HepG2 (cell line): Measurements from ENCODE around the gene SLC6A17. TPM values are rescaled to one million over a fixed set of nuclear protein-coding genes. Genes with fewer than 3 reads are reported as not detected.

Experiments used
- ATAC-seq: fragments of 200-7000 bp; cut with Tn5 transposase; 3 replicates; pipeline ENCODE4 v1.9.1; 2020; ENCODE audit warnings: mild to moderate bottlenecking, moderate library complexity
- BruUV-seq: library from RNA; stranded (reverse); fragments of 400-500 nt; replicated peaks from 2 replicates; lab custom pipeline; 2021; lab: Mats Ljungman, UMichigan
- CTCF ChIA-PET: fragments of 300-600 bp; formaldehyde crosslinking; extraction: SDS; loops from one replicate; lab custom pipeline; 2021; ENCODE audit warnings: low total read pairs, inconsistent platforms, low intra/inter-chr PET ratio; lab: Yijun Ruan, JAX
- POLR2A ChIA-PET: fragments of 350-600 bp; sonication (Branson Sonifier 250); formaldehyde crosslinking; loops from one replicate; lab custom pipeline; 2020; ENCODE audit warnings: antibody characterized with exemption, inconsistent platforms; lab: Yijun Ruan, JAX
- DNase-seq: peaks from one replicate; pipeline ENCODE4 v3.0.0-alpha.2; 2015; ENCODE audit warnings: low spot score
- FAIRE-seq: peaks from 3 replicates; lab custom pipeline; 2011; peaks lifted over from hg19 to GRCh38; lab: Jason Lieb, UNC
- H2AFZ ChIP-seq: one replicate; pipeline ENCODE4 v1.6.1; 2011; ENCODE audit warnings: low read length, inconsistent platforms
- H3K27ac ChIP-seq: fragments of 300-600 bp; 3 replicates; pipeline ENCODE4 v1.8.0; 2011; ENCODE audit warnings: mixed run types, mild to moderate bottlenecking, mixed read lengths, low read length, inconsistent platforms; ENCODE audit not compliant: insufficient read depth; ENCODE audit errors: extremely low read length
- H3K27me3 ChIP-seq, 2 experiments: fragments of 200-600 bp in 1 of 2; 2 replicates in 1 of 2; 3 replicates in 1 of 2; pipeline versions ENCODE4 v1.6.0 to v1.8.0; 2011; ENCODE audit warnings: low read length in 2 of 2, mild to moderate bottlenecking in 2 of 2, moderate library complexity in 2 of 2, inconsistent platforms in 1 of 2; ENCODE audit not compliant: insufficient read depth in 2 of 2, control insufficient read depth in 1 of 2
- H3K36me3 ChIP-seq, 2 experiments: fragments of 200-600 bp in 1 of 2; replicated peaks in 1 of 2; 2 replicates in 1 of 2; 3 replicates in 1 of 2; pipeline versions ENCODE4 v1.5.1 to v1.8.0; 2011; ENCODE audit warnings: low read length in 2 of 2, inconsistent platforms in 1 of 2; ENCODE audit not compliant: insufficient read depth in 2 of 2, control insufficient read depth in 1 of 2
- H3K4me1 ChIP-seq: 2 replicates; pipeline ENCODE4 v1.5.1; 2012; ENCODE audit warnings: low read length, inconsistent platforms; ENCODE audit not compliant: insufficient read depth
- H3K4me2 ChIP-seq: 2 replicates; pipeline ENCODE4 v1.6.0; 2011; ENCODE audit warnings: low read depth, low read length, inconsistent platforms
- H3K4me3 ChIP-seq, 3 experiments: fragments of 200-600 bp in 1 of 3; sonication (generic), shearing (Covaris generic) in 1 of 3; replicated peaks in 1 of 3; 2 replicates each; pipeline ENCODE4 v1.5.1; 2011 to 2016; ENCODE audit warnings: low read length in 3 of 3, inconsistent platforms in 2 of 3, low read depth in 2 of 3, mild to moderate bottlenecking in 2 of 3, control low read depth in 1 of 3, mixed read lengths in 1 of 3; ENCODE audit not compliant: insufficient read depth in 1 of 3
- H3K79me2 ChIP-seq: one replicate; pipeline ENCODE4 v1.6.1; 2011; ENCODE audit warnings: low read length, inconsistent platforms; ENCODE audit not compliant: insufficient read depth
- H3K9ac ChIP-seq: 2 replicates; pipeline ENCODE4 v1.6.0; 2011; ENCODE audit warnings: mild to moderate bottlenecking, low read depth, low read length, inconsistent platforms; ENCODE audit not compliant: insufficient read depth
- H3K9me3 ChIP-seq: 2 replicates; pipeline ENCODE4 v1.5.1; 2012; ENCODE audit warnings: mild to moderate bottlenecking, low read length
- H4K20me1 ChIP-seq: 2 replicates; pipeline ENCODE4 v1.6.0; 2011; ENCODE audit warnings: inconsistent platforms, mild to moderate bottlenecking, low read length, moderate library complexity; ENCODE audit not compliant: insufficient read depth
- ATF4 ChIP-seq, 2 experiments: fragments of 450-650 bp in 1 of 2; sonication (generic) in 1 of 2; formaldehyde crosslinking; IDR thresholded peaks; 2 replicates each; pipeline versions ENCODE4 v1.5.0 to v1.8.0; 2020 to 2022; ENCODE audit warnings: mild to moderate bottlenecking in 1 of 2, missing genetic modification reagents in 1 of 2
- CAMTA2 ChIP-seq: sonication (generic); formaldehyde crosslinking; IDR thresholded peaks from 2 replicates; pipeline ENCODE4 v1.4.0; 2020; ENCODE audit warnings: mild to moderate bottlenecking, missing genetic modification reagents, borderline replicate concordance
- ETV6 ChIP-seq: sonication (generic); formaldehyde crosslinking; conservative IDR thresholded peaks from 2 replicates; pipeline ENCODE4 v1.4.0; 2020; ENCODE audit warnings: missing genetic modification reagents
- HDAC1 ChIP-seq: sonication (generic); formaldehyde crosslinking; IDR thresholded peaks from 2 replicates; pipeline ENCODE4 v1.5.1; 2020; ENCODE audit warnings: mild to moderate bottlenecking, missing genetic modification reagents
- KDM2A ChIP-seq: sonication (generic); formaldehyde crosslinking; IDR thresholded peaks from 2 replicates; pipeline ENCODE4 v1.4.0; 2020; ENCODE audit warnings: low read depth, missing genetic modification reagents, borderline replicate concordance
- KLF12 ChIP-seq: sonication (generic); formaldehyde crosslinking; IDR thresholded peaks from 2 replicates; pipeline ENCODE4 v1.4.0; 2020; ENCODE audit warnings: missing genetic modification reagents, borderline replicate concordance
- MLLT10 ChIP-seq: sonication (generic); formaldehyde crosslinking; IDR thresholded peaks from 2 replicates; pipeline ENCODE4 v1.4.0; 2020; ENCODE audit warnings: missing genetic modification reagents
- MXI1 ChIP-seq: IDR thresholded peaks from 3 replicates; pipeline ENCODE4 v1.6.1; 2012; ENCODE audit warnings: low read depth, low read length, inconsistent platforms, borderline replicate concordance
- NFE2L1 ChIP-seq: sonication (generic); formaldehyde crosslinking; IDR thresholded peaks from 2 replicates; pipeline ENCODE4 v1.4.0; 2020; ENCODE audit warnings: missing genetic modification reagents, mild to moderate bottlenecking, borderline replicate concordance
- POLR2G ChIP-seq: fragments of 200-400 bp; formaldehyde crosslinking; IDR thresholded peaks from 2 replicates; pipeline ENCODE4 v1.6.1; 2018; ENCODE audit warnings: mild to moderate bottlenecking, low read depth, low read length, moderate library complexity
- SALL1 ChIP-seq: sonication (generic); formaldehyde crosslinking; IDR thresholded peaks from 2 replicates; pipeline ENCODE4 v1.8.0; 2022; ENCODE audit warnings: mild to moderate bottlenecking, missing genetic modification reagents
- SMYD3 ChIP-seq: sonication (generic); formaldehyde crosslinking; IDR thresholded peaks from 2 replicates; pipeline ENCODE4 v1.8.1; 2023; ENCODE audit warnings: mild to moderate bottlenecking, missing genetic modification reagents
- SNAI1 ChIP-seq: sonication (generic); formaldehyde crosslinking; IDR thresholded peaks from 2 replicates; pipeline ENCODE4 v1.5.0; 2020; ENCODE audit warnings: mild to moderate bottlenecking, missing genetic modification reagents, borderline replicate concordance
- ZNF264 ChIP-seq: sonication (generic); formaldehyde crosslinking; IDR thresholded peaks from 2 replicates; pipeline ENCODE4 v1.4.0; 2020; ENCODE audit warnings: missing genetic modification reagents
- ZSCAN29 ChIP-seq: sonication (generic); formaldehyde crosslinking; conservative IDR thresholded peaks from 2 replicates; pipeline ENCODE4 v1.4.0; 2020; ENCODE audit warnings: mild to moderate bottlenecking, missing genetic modification reagents
- ZZZ3 ChIP-seq: sonication (generic); formaldehyde crosslinking; IDR thresholded peaks from 2 replicates; pipeline ENCODE4 v1.4.0; 2020; ENCODE audit warnings: missing genetic modification reagents, mild to moderate bottlenecking, borderline replicate concordance
- WGBS: methylation state at CpG from one replicate; pipeline ENCODE4 v1.1.6; 2017; ENCODE audit warnings: low lambda C conversion rate; 5-methylcytosine and 5-hydroxymethylcytosine counted together
- in situ Hi-C: cut with HindIII; loops from 2 replicates; pipeline ENCODE4 v1.10.0; 2017; ENCODE audit warnings: low pct_unique_long_range_greater_than_20kb; ENCODE audit not compliant: extremely low pct_ligation_motif_present
- intact Hi-C: fragments of 100-400 bp; cut with micrococcal nuclease; formaldehyde crosslinking; loops from one replicate; pipeline ENCODE4 v1.10.0; 2022; ENCODE audit not compliant: unreplicated experiment
- polyA plus RNA-seq, 8 experiments: library from polyadenylated mRNA; depleted of rRNA in 3 of 8; stranded (reverse) in 7 of 8; unstranded in 1 of 8; fragments of >200 nt; fragmentation: Illumina TruSeq in 4 of 8; extraction: Trizol in 4 of 8; gene quantifications; 2 replicates each; pipeline versions ENCODE4 v1.2.1 to v1.2.3, GENCODE V29; 2011 to 2016; ENCODE audit warnings: low read depth in 4 of 8, missing spikeins in 1 of 8, mixed read lengths in 1 of 8; ENCODE audit not compliant: insufficient read depth in 1 of 8
- total RNA-seq, 5 experiments: library from RNA; depleted of rRNA; stranded (reverse); fragments of >200 nt; fragmentation: Illumina TruSeq; extraction: Trizol; gene quantifications; 2 replicates each; pipeline ENCODE4 v1.2.3, GENCODE V29; 2016; ENCODE audit warnings: low read depth in 1 of 5
- TF ChIP-seq, protein P1 (sequence below): sonication (generic); formaldehyde crosslinking; IDR thresholded peaks from 2 replicates; pipeline ENCODE4 v1.5.0; 2020; ENCODE audit warnings: missing genetic modification reagents

The SLC6A17 gene
- total and polyA plus RNA-seq, 2 of the 13 experiments (the other 11 are each of a cell fraction or from before 2014, with no cell fraction given), result not detected

DNA sequence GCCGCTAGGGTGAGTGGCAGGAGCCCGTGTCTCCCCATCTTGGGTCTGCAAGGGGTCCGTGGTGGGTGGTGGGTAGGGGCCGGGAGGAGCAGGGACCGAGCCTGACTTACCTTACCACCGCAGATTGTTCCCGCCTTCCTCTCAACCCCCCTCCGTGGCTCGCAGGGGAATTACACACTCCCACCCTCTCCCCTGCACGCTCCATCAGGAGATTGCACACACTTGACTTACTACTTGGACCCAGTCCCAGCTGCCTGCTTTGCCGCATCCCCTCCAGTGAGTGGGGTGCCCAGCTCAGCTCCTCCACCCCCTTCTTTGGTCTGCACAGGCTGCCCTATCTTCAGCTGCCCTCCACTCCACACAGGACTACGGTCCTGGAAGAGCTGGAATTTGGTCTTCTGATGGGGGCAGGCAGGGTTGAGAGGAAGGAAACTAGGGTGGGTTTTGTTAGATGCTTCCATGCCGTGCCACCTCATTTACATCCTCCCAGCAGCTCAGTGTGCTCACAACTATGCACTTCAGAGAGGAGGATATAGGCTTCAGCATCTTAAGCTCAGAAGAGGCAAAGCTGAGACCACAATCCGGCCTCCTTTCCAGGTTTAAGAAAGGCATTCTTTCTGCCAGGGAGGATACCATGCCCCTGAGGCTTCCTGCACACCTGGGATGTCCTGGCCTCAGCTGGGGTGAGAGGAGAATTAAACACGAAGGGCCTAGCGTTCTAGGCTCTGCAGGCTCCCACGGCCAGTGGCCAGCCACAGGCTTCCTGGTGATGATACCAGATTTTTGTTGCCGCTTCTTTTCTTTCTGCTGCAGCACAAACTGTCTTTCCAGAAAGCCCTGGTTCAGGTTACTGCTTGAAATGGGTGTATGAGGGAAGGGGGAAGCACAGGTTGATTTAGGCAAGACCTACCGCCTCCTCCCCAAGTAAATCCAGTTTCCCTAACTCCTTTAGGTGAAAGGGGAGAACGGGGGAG lies 62.2 kb downstream of the SLC6A17 start:
- CTCF ChIA-PET, result no interaction called here
- FAIRE-seq (no peak), DNase-seq (no peak), ATAC-seq (no peak)
- no peaks in the 10 kb centered on the region for H3K79me2 ChIP-seq
- H3K27ac ChIP-seq, result no peak overlapping the region
- TF ChIP-seq MXI1 (no peak), HDAC1 (CRISPR knock-in tag) (no peak), SNAI1 (CRISPR knock-in tag) (no peak), SALL1 (CRISPR knock-in tag) (no peak), ZZZ3 (CRISPR knock-in tag) (no peak), NFE2L1 (no peak)
- peaks cover 10% of the 10 kb centered on the region for H3K4me1 ChIP-seq
- in situ Hi-C loops, result no loop called here
- no peak overlapping the region for H3K9ac ChIP-seq
- H3K4me2 ChIP-seq, result no peak overlapping the region
- H3K36me3 ChIP-seq, result no peaks in the 10 kb centered on the region
- H4K20me1 ChIP-seq, result no peaks in the 10 kb centered on the region
- no peaks in the 10 kb centered on the region for H3K9me3 ChIP-seq
- intact Hi-C loops, result no loop called here
- POLR2A ChIA-PET, result no interaction called here
- no peak overlapping the region for H2AFZ ChIP-seq
- no peak overlapping the region for H3K4me3 ChIP-seq
- 40% methylated on average over 11 of the region's 20 CpGs for WGBS
- H3K27me3 ChIP-seq, result peaks cover 2 to 52% of the 10 kb centered on the region in 2 experiments; a peak in 3 of 5 replicates
- no TSS peak for BruUV-seq

- no peak overlapping the region for H3K4me2 ChIP-seq
- POLR2A ChIA-PET, result no interaction called here
- TF ChIP-seq KLF12 (no peak), SMYD3 (CRISPR knock-in tag) (no peak), ATF4 (CRISPR knock-in tag; IDR thresholded peaks at IDR 0.05) (no peak), CAMTA2 (CRISPR knock-in tag) (no peak), MLLT10 (CRISPR knock-in tag) (no peak), ZNF264 (CRISPR knock-in tag) (no peak), POLR2G (no peak), ETV6 (no peak), ZSCAN29 (CRISPR knock-in tag) (no peak), KDM2A (CRISPR knock-in tag) (no peak)
- TF ChIP-seq, protein P1, sequence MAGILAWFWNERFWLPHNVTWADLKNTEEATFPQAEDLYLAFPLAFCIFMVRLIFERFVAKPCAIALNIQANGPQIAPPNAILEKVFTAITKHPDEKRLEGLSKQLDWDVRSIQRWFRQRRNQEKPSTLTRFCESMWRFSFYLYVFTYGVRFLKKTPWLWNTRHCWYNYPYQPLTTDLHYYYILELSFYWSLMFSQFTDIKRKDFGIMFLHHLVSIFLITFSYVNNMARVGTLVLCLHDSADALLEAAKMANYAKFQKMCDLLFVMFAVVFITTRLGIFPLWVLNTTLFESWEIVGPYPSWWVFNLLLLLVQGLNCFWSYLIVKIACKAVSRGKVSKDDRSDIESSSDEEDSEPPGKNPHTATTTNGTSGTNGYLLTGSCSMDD, result no peak
Observed at GRCh38 chr1:110213143-110213540, 62.8 kb downstream of the SLC6A17 start.

More at GRCh38 chr1:110213143-110213540, 62.8 kb downstream of the SLC6A17 start:
- peaks cover 10% of the 10 kb centered on the region for H3K4me1 ChIP-seq
- WGBS, result 13% methylated on average over 2 of the region's 2 CpGs
- intact Hi-C loops (no loop called here), in situ Hi-C loops (no loop called here)
- CTCF ChIA-PET, result no interaction called here
- H3K27me3 ChIP-seq, result peaks cover 2 to 49% of the 10 kb centered on the region in 2 experiments; a peak in 3 of 5 replicates
- no peaks in the 10 kb centered on the region for H3K36me3 ChIP-seq
- H3K27ac ChIP-seq, result no peak overlapping the region
- H3K4me3 ChIP-seq, result no peak overlapping the region
- DNase-seq (no peak), FAIRE-seq (no peak), ATAC-seq (no peak)
- H3K9ac ChIP-seq, result no peak overlapping the region
- no peaks in the 10 kb centered on the region for H3K79me2 ChIP-seq
- no peak overlapping the region for H2AFZ ChIP-seq
- H3K9me3 ChIP-seq, result no peaks in the 10 kb centered on the region
- BruUV-seq, result no TSS peak
- no peaks in the 10 kb centered on the region for H4K20me1 ChIP-seq
